GM23248 (cell line): ENCODE measurements around the gene MTUS2. TPM values are rescaled to one million over a fixed set of nuclear protein-coding genes. Genes with fewer than 3 reads are reported as not detected.

Experiments
- DNase-seq: peaks from one replicate; pipeline ENCODE4 v3.0.0-alpha.2; 2015
- H2AFZ ChIP-seq: fragments of 200-600 bp; sonication (generic); 2 replicates; pipeline ENCODE4 v1.6.1; 2016; ENCODE audit warnings: antibody characterized with exemption
- H3F3A ChIP-seq: fragments of 200-600 bp; sonication (generic); 2 replicates; pipeline ENCODE4 v1.6.1; 2016; ENCODE audit warnings: mild to moderate bottlenecking, antibody characterized with exemption, mixed run types; ENCODE audit not compliant: insufficient read depth
- H3K27ac ChIP-seq: fragments of 200-600 bp; sonication (generic); 2 replicates; pipeline ENCODE4 v1.5.1; 2016; ENCODE audit warnings: mild to moderate bottlenecking
- H3K27me3 ChIP-seq: fragments of 200-600 bp; sonication (generic); replicated peaks from 2 replicates; pipeline ENCODE4 v1.6.1; 2016; ENCODE audit warnings: mild to moderate bottlenecking; ENCODE audit not compliant: insufficient read depth
- H3K36me3 ChIP-seq: fragments of 200-600 bp; sonication (generic); 2 replicates; pipeline ENCODE4 v1.6.1; 2016; ENCODE audit warnings: low read depth, mild to moderate bottlenecking
- H3K4me1 ChIP-seq: fragments of 200-600 bp; sonication (generic); 2 replicates; pipeline ENCODE4 v1.6.1; 2016; ENCODE audit warnings: mild to moderate bottlenecking; ENCODE audit not compliant: insufficient read depth
- H3K4me2 ChIP-seq: fragments of 200-600 bp; sonication (generic); one replicate; pipeline ENCODE4 v1.6.1; 2016; ENCODE audit warnings: mild to moderate bottlenecking; ENCODE audit not compliant: unreplicated experiment
- H3K4me3 ChIP-seq: fragments of 200-600 bp; sonication (generic); 2 replicates; pipeline ENCODE4 v1.5.1; 2016; ENCODE audit warnings: mild to moderate bottlenecking
- H3K79me2 ChIP-seq: fragments of 200-600 bp; sonication (generic); 2 replicates; pipeline ENCODE4 v1.6.1; 2016; ENCODE audit warnings: mild to moderate bottlenecking; ENCODE audit not compliant: insufficient read depth
- H3K9ac ChIP-seq: fragments of 200-600 bp; sonication (generic); 2 replicates; pipeline ENCODE4 v1.6.1; 2016; ENCODE audit warnings: mild to moderate bottlenecking
- H3K9me2 ChIP-seq: fragments of 200-600 bp; sonication (generic); 2 replicates; pipeline ENCODE4 v1.6.1; 2016; ENCODE audit warnings: mixed run types, mild to moderate bottlenecking, moderate library complexity; ENCODE audit not compliant: insufficient read depth
- H3K9me3 ChIP-seq: fragments of 200-600 bp; sonication (generic); one replicate; pipeline ENCODE4 v1.6.1; 2017; ENCODE audit warnings: low read depth
- H4K20me1 ChIP-seq: fragments of 200-600 bp; sonication (generic); 2 replicates; pipeline ENCODE4 v1.6.0; 2016; ENCODE audit not compliant: insufficient read depth
- EZH2 ChIP-seq: fragments of 200-600 bp; sonication (generic); IDR thresholded peaks from 2 replicates; pipeline ENCODE4 v1.6.1; 2018; ENCODE audit warnings: antibody characterized with exemption, mild to moderate bottlenecking; ENCODE audit not compliant: insufficient read depth, poor library complexity, severe bottlenecking
- EZH2phosphoT487 ChIP-seq: fragments of 200-600 bp; sonication (generic); IDR thresholded peaks from 2 replicates; pipeline ENCODE4 v1.6.1; 2018; ENCODE audit warnings: antibody characterized with exemption, moderate library complexity, mild to moderate bottlenecking, low read depth; ENCODE audit not compliant: insufficient read depth
- WGBS, 2 experiments: methylation state at CpG; one replicate each; pipeline ENCODE4 v1.1.6; 2015 to 2017; ENCODE audit warnings: low lambda C conversion rate in 2 of 2, low coverage in 1 of 2; ENCODE audit errors: missing lambda C conversion rate in 2 of 2; 5-methylcytosine and 5-hydroxymethylcytosine counted together
- in situ Hi-C: fragments of 300-500 bp; cut with MboI; formaldehyde crosslinking; loops from 2 replicates; pipeline ENCODE4 v1.15.0; 2020
- polyA plus RNA-seq: library from polyadenylated mRNA; unstranded; fragments of >200 nt; fragmentation: Nextera tagmentation; extraction: Ambion mirVana; gene quantifications from 2 replicates; pipeline ENCODE4 v1.2.1, GENCODE V29; 2016
- total RNA-seq: library from RNA; depleted of rRNA; stranded (reverse); fragments of >200 nt; shearing (Covaris generic); gene quantifications from 2 replicates; pipeline ENCODE4 v1.2.3, GENCODE V29; 2014

The MTUS2 gene
- total and polyA plus RNA-seq, 2 experiments from 2014 or later = 0.43 to 0.74 TPM

- TF ChIP-seq EZH2 = no peak
- no peak for TF ChIP-seq EZH2phosphoT487
- H3K36me3 ChIP-seq = no peaks in the 10 kb centered on the region
- H3K27ac ChIP-seq = no peak overlapping the region
- peaks cover 30% of the 10 kb centered on the region for H3K27me3 ChIP-seq
- DNase-seq = peak; percentile 64
- no peak overlapping the region for H3K4me2 ChIP-seq
- in situ Hi-C loops = no loop called here
- peaks cover 11% of the 10 kb centered on the region; the same call in 1 of the 2 replicates for H3F3A ChIP-seq
- H3K9me2 ChIP-seq = no peaks in the 10 kb centered on the region
- no peak overlapping the region for H2AFZ ChIP-seq
- H3K9me3 ChIP-seq = no peaks in the 10 kb centered on the region
- H3K9ac ChIP-seq = no peak overlapping the region
- H3K4me1 ChIP-seq = no peaks in the 10 kb centered on the region
- WGBS, 2 experiments = 3 to 4% methylated on average over 5 to 6 of the region's 55 CpGs
- peak overlapping the region; percentile 48; the same call in 1 of the 2 replicates for H3K4me3 ChIP-seq
- no peaks in the 10 kb centered on the region for H3K79me2 ChIP-seq
- no peaks in the 10 kb centered on the region for H4K20me1 ChIP-seq
Observed at GRCh38 chr13:28819735-28820098, 422 bp upstream of the MTUS2 start.

- H3K79me2 ChIP-seq = no peaks in the 10 kb centered on the region
- H4K20me1 ChIP-seq = no peaks in the 10 kb centered on the region
- H3K27ac ChIP-seq = no peak overlapping the region
- H3K4me3 ChIP-seq = no peak overlapping the region
- H3K9me2 ChIP-seq = no peaks in the 10 kb centered on the region
- H3K9me3 ChIP-seq = no peaks in the 10 kb centered on the region
- DNase-seq = no peak
- H3K36me3 ChIP-seq = no peaks in the 10 kb centered on the region
- WGBS, 2 experiments = 86% methylated on average over 5 of the region's 5 CpGs
- H3F3A ChIP-seq = peaks cover 11% of the 10 kb centered on the region; the same call in 1 of the 2 replicates
- no peak overlapping the region for H3K4me2 ChIP-seq
- no peak for TF ChIP-seq EZH2phosphoT487
- no peak for TF ChIP-seq EZH2
- no peak overlapping the region for H2AFZ ChIP-seq
- H3K4me1 ChIP-seq = no peaks in the 10 kb centered on the region
- peaks cover 33% of the 10 kb centered on the region for H3K27me3 ChIP-seq
- in situ Hi-C loops = no loop called here
- H3K9ac ChIP-seq = no peak overlapping the region
Observed at GRCh38 chr13:28822151-28822550, 2.0 kb downstream of the MTUS2 start.

GRCh38 chr13:28822801-28823200 is 2.7 kb downstream of the MTUS2 start:
- Histone ChIP-seq H3K9me2 (no peaks in the 10 kb centered on the region), H3K9me3 (no peaks in the 10 kb centered on the region), H4K20me1 (no peaks in the 10 kb centered on the region), H3K36me3 (no peaks in the 10 kb centered on the region), H3K4me3 (no peak overlapping the region), H3K4me1 (no peaks in the 10 kb centered on the region), H3K9ac (no peak overlapping the region), H3K27me3 (peaks cover 33% of the 10 kb centered on the region), H3K27ac (no peak overlapping the region), H2AFZ (no peak overlapping the region), H3K4me2 (no peak overlapping the region), H3F3A (peaks cover 11% of the 10 kb centered on the region; the same call in 1 of the 2 replicates), H3K79me2 (no peaks in the 10 kb centered on the region)
- TF ChIP-seq EZH2phosphoT487 = no peak
- no peak for TF ChIP-seq EZH2
- WGBS, 2 experiments = 0 to 4% methylated on average over 3 of the region's 3 CpGs
- DNase-seq = no peak
- in situ Hi-C loops = no loop called here

- H3K9ac ChIP-seq = no peak overlapping the region
- no peak for DNase-seq
- no peaks in the 10 kb centered on the region for H3K79me2 ChIP-seq
- TF ChIP-seq EZH2 (no peak), EZH2phosphoT487 (no peak)
- H3K36me3 ChIP-seq = no peaks in the 10 kb centered on the region
- no peaks in the 10 kb centered on the region for H3K9me2 ChIP-seq
- no peaks in the 10 kb centered on the region for H3K9me3 ChIP-seq
- no peak overlapping the region for H2AFZ ChIP-seq
- H4K20me1 ChIP-seq = no peaks in the 10 kb centered on the region
- H3K27me3 ChIP-seq = peaks cover 31% of the 10 kb centered on the region
- no peak overlapping the region for H3K4me2 ChIP-seq
- H3K4me3 ChIP-seq = no peak overlapping the region
- no peaks in the 10 kb centered on the region for H3K4me1 ChIP-seq
- 0 to 2% methylated on average over 3 of the region's 3 CpGs for WGBS, 2 experiments
- H3F3A ChIP-seq = peaks cover 5% of the 10 kb centered on the region; the same call in 1 of the 2 replicates
- no peak overlapping the region for H3K27ac ChIP-seq
- in situ Hi-C loops = no loop called here
Observed at GRCh38 chr13:28825379-28825778, 5.2 kb downstream of the MTUS2 start.

- no peak overlapping the region for H3K4me2 ChIP-seq
- peaks cover 21% of the 10 kb centered on the region for H3K27me3 ChIP-seq
- WGBS, 2 experiments = 30 to 61% methylated on average over 1 of the region's 1 CpG
- in situ Hi-C loops = no loop called here
- no peaks in the 10 kb centered on the region for H3K9me3 ChIP-seq
- H3K9me2 ChIP-seq = no peaks in the 10 kb centered on the region
- no peaks in the 10 kb centered on the region for H3K36me3 ChIP-seq
- H4K20me1 ChIP-seq = no peaks in the 10 kb centered on the region
- H3K4me1 ChIP-seq = no peaks in the 10 kb centered on the region
- DNase-seq = no peak
- H3F3A ChIP-seq = no peaks in the 10 kb centered on the region
- no peaks in the 10 kb centered on the region for H3K79me2 ChIP-seq
- TF ChIP-seq EZH2 = no peak
- TF ChIP-seq EZH2phosphoT487 = no peak
- no peak overlapping the region for H3K9ac ChIP-seq
- H3K4me3 ChIP-seq = no peak overlapping the region
- no peak overlapping the region for H3K27ac ChIP-seq
- no peak overlapping the region for H2AFZ ChIP-seq
Observed at GRCh38 chr13:28826368-28826767, 6.2 kb downstream of the MTUS2 start.
